DND-41 (cell line): Measurements from ENCODE around the gene MYO1E.

Source experiments
- CTCF ChIP-seq: IDR thresholded peaks from 2 replicates; pipeline ENCODE4 v1.5.1; 2012; ENCODE audit warnings: borderline replicate concordance, low read length, moderate library complexity, mild to moderate bottlenecking; ENCODE audit not compliant: poor library complexity, severe bottlenecking; ENCODE audit errors: extremely low read depth
- EZH2 ChIP-seq: IDR thresholded peaks from 3 replicates; pipeline ENCODE4 v1.6.1; 2012; ENCODE audit warnings: borderline replicate concordance, low read depth, mild to moderate bottlenecking, moderate library complexity, low read length, inconsistent platforms; ENCODE audit not compliant: severe bottlenecking

GRCh38 chr15:59245559-59245958 is 127.1 kb downstream of the MYO1E start:
- TF ChIP-seq CTCF, result no peak
- no peak for TF ChIP-seq EZH2
